Esophagus squamous epithelium (tissue), 5 donors: ENCODE data around the gene TSPYL1. TPM values are rescaled to one million over a fixed set of nuclear protein-coding genes. Genes with fewer than 3 reads are reported as not detected.

Experiments
- DNase-seq: peaks from one replicate; lab custom pipeline; 2025; lab: John Stamatoyannopoulos, UW
- H3K27ac ChIP-seq, 4 donors: fragments of 200-600 bp; sonication (generic); one replicate each; pipeline ENCODE4 v1.5.1; 2016 to 2019; ENCODE audit warnings: mild to moderate bottlenecking in 1 of 4
- H3K27me3 ChIP-seq, 4 donors: fragments of 200-600 bp; sonication (generic); 1 replicate in 3 of 4; 2 replicates in 1 of 4; pipeline versions ENCODE4 v1.5.1 to v1.6.0; 2017 to 2021; ENCODE audit warnings: antibody characterized with exemption in 1 of 4
- H3K36me3 ChIP-seq, 3 donors: fragments of 200-600 bp; sonication (generic); one replicate each; pipeline ENCODE4 v1.5.1; 2016 to 2019
- H3K4me1 ChIP-seq, 3 donors: fragments of 200-600 bp; sonication (generic); one replicate each; pipeline ENCODE4 v1.5.1; 2017 to 2019
- H3K4me3 ChIP-seq, 4 donors: fragments of 200-600 bp; sonication (generic); 1 replicate in 3 of 4; 2 replicates in 1 of 4; pipeline ENCODE4 v1.5.1; 2016 to 2019; ENCODE audit warnings: mild to moderate bottlenecking in 2 of 4, moderate library complexity in 1 of 4
- H3K9me3 ChIP-seq, 3 donors: fragments of 200-600 bp; sonication (generic); one replicate each; pipeline ENCODE4 v1.5.1; 2016 to 2019
- CTCF ChIP-seq, 6 experiments: fragments of 450-650 bp in 4 of 6; fragments of 200-600 bp in 2 of 6; sonication (generic) in 2 of 6; IDR thresholded peaks; one replicate each; pipeline ENCODE4 v1.5.1; 2016 to 2019; ENCODE audit warnings: antibody characterized with exemption in 6 of 6, mild to moderate bottlenecking in 4 of 6, moderate library complexity in 4 of 6
- POLR2A ChIP-seq, 4 donors: fragments of 450-650 bp; IDR thresholded peaks; one replicate each; pipeline ENCODE4 v1.6.1; 2017; ENCODE audit warnings: antibody characterized with exemption in 4 of 4, mild to moderate bottlenecking in 4 of 4, moderate library complexity in 3 of 4
- WGBS, 2 donors: methylation state at CpG; one replicate each; pipeline ENCODE4 v1.1.5; 2018; 5-methylcytosine and 5-hydroxymethylcytosine counted together
- intact Hi-C: fragments of 100-400 bp; cut with DNase I; formaldehyde crosslinking; loops from one replicate; pipeline ENCODE4 v1.15.0; 2022
- total RNA-seq, 4 donors: library from RNA; depleted of rRNA; stranded (reverse); fragments of >200 nt; gene quantifications; one replicate each; pipeline ENCODE4 v1.1.0, GENCODE V29; 2016
- donor health status: DM: yes; HTN: yes; CAD: no.

TSPYL1 gene
- total RNA-seq, 4 donors from 2014 or later: 55.5 to 78.3 (median 58.1) TPM

GRCh38 chr6:116247285-116247684 lies 32.4 kb downstream of the TSPYL1 start:
- no peak overlapping the region for H3K4me3 ChIP-seq
- no peaks in the 10 kb centered on the region for H3K27me3 ChIP-seq
- no peak overlapping the region for H3K27ac ChIP-seq
- no peaks in the 10 kb centered on the region for H3K9me3 ChIP-seq
- H3K36me3 ChIP-seq: peaks cover 0 to 8% (median 0%) of the 10 kb centered on the region in 3 donors
- intact Hi-C loops: no loop called here
- no peak for DNase-seq
- no peak for TF ChIP-seq CTCF (IDR thresholded peaks at IDR 0.05)
- no peak for TF ChIP-seq POLR2A (IDR thresholded peaks at IDR 0.05)
- peaks cover 12 to 36% (median 28%) of the 10 kb centered on the region in 3 donors for H3K4me1 ChIP-seq

- Histone ChIP-seq H3K36me3 (peaks cover 0 to 8% (median 0%) of the 10 kb centered on the region in 3 donors), H3K27ac (no peak overlapping the region), H3K27me3 (no peaks in the 10 kb centered on the region), H3K4me3 (no peak overlapping the region), H3K9me3 (no peaks in the 10 kb centered on the region), H3K4me1 (peaks cover 6 to 24% (median 16%) of the 10 kb centered on the region in 3 donors)
- DNase-seq: no peak
- intact Hi-C loops: no loop called here
- 84 to 95% methylated on average over 4 of the region's 4 CpGs for WGBS, 2 donors
- TF ChIP-seq CTCF (IDR thresholded peaks at IDR 0.05) (no peak), POLR2A (IDR thresholded peaks at IDR 0.05) (no peak)
Measured at GRCh38 chr6:116246089-116246488, 33.6 kb downstream of the TSPYL1 start.

DNA sequence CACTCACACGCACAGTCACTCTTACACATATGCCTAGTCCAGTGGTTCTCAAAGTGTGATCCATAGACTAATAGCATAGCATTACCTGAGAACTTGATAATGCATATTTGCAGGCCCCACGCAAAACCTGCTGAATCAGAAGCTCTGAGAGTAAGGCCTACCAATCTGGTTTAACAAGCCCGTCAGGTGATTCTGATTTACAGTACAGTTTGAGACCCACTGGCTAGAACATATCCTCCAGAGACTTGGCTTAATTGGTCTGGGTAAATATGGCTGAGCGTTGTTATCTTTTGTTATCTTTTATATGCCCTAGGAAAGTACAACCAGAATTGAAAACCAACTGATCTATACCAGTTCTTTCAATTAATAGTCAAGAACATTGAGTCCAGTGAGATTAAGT lies 35.4 kb downstream of the TSPYL1 start:
- DNase-seq: no peak
- intact Hi-C loops: no loop called here
- 70 to 87% methylated on average over 4 of the region's 4 CpGs for WGBS, 2 donors

GRCh38 chr6:116239856-116240255 lies 39.9 kb downstream of the TSPYL1 start:
- Histone ChIP-seq H3K36me3 (peaks cover 0 to 33% (median 4%) of the 10 kb centered on the region in 3 donors), H3K27ac (no peak overlapping the region), H3K9me3 (no peaks in the 10 kb centered on the region), H3K4me1 (peaks cover 0 to 4% (median 0%) of the 10 kb centered on the region in 3 donors), H3K27me3 (no peaks in the 10 kb centered on the region), H3K4me3 (no peak overlapping the region)
- DNase-seq: no peak
- intact Hi-C loops: no loop called here
- TF ChIP-seq CTCF (IDR thresholded peaks at IDR 0.05): no peak
- 94 to 100% methylated on average over 1 of the region's 1 CpG for WGBS, 2 donors

More for the DNA sequence above, 35.4 kb downstream of the TSPYL1 start:
- no peaks in the 10 kb centered on the region for H3K9me3 ChIP-seq
- no peaks in the 10 kb centered on the region for H3K27me3 ChIP-seq
- TF ChIP-seq POLR2A (IDR thresholded peaks at IDR 0.05) (no peak), CTCF (IDR thresholded peaks at IDR 0.05) (no peak)
- H3K4me1 ChIP-seq: peaks cover 0 to 9% (median 0%) of the 10 kb centered on the region in 3 donors
- no peak overlapping the region for H3K4me3 ChIP-seq
- H3K27ac ChIP-seq: peak overlapping the region in 2 of 4 donors; percentile 14 to 19
- H3K36me3 ChIP-seq: peaks cover 0 to 10% (median 0%) of the 10 kb centered on the region in 3 donors

DNA sequence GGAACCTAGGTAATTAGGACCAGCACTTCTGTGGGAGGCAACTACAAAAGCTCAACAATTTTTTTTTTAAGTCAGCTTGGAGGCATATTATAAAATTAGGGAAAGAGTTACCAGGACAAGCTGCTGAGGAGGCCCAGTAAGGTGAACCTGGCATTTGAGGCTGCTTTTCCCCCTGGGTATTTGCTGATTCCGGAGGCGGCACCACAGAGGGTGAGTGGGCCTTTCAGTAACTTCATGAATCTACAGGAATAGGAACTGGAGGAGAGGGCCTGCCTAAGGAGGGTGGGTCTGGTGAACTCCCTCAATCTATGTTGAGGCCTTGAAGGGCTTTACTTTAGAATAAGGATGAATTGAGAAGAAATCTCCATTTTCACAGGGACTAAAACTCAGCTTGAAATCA lies 40.5 kb downstream of the TSPYL1 start:
- TF ChIP-seq CTCF (IDR thresholded peaks at IDR 0.05) (no peak), POLR2A (IDR thresholded peaks at IDR 0.05) (no peak)
- 91 to 100% methylated on average over 2 of the region's 2 CpGs for WGBS, 2 donors

More for the DNA sequence above, 40.5 kb downstream of the TSPYL1 start:
- Histone ChIP-seq H3K4me1 (no peaks in the 10 kb centered on the region), H3K27ac (no peak overlapping the region), H3K4me3 (no peak overlapping the region), H3K9me3 (no peaks in the 10 kb centered on the region), H3K36me3 (peaks cover 0 to 33% (median 4%) of the 10 kb centered on the region in 3 donors), H3K27me3 (no peaks in the 10 kb centered on the region)
- DNase-seq: no peak
- intact Hi-C loops: no loop called here
